Left renal cortex interstitium (tissue), 4 donors: ENCODE results near the gene DMRTC2. TPM values are rescaled to one million over a fixed set of nuclear protein-coding genes. Genes with fewer than 3 reads are reported as not detected.

Experiments
- DNase-seq, 4 donors: peaks; one replicate each; pipeline ENCODE4 v3.0.0-alpha.2; 2013; ENCODE audit warnings: low read depth in 4 of 4, low spot score in 2 of 4, missing footprints in 1 of 4
- polyA plus RNA-seq, 4 donors: library from polyadenylated mRNA; unstranded; fragments of 120-200 nt; gene quantifications; one replicate each; pipeline ENCODE4 v1.2.1, GENCODE V29; 2013; ENCODE audit not compliant: insufficient read length in 4 of 4

Gene DMRTC2
- polyA plus RNA-seq, result not detected

DNA sequence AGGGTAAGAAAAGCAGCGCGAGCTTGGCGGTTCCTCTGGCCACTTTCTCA is at the start of gene DMRTC2:
TSS of gene DMRTC2 (plus strand) at position 42 of the 50 bp plus-strand sequence. CDS start 2,387 bp downstream, outside the sequence.
- DNase-seq, result no peak

DNA sequence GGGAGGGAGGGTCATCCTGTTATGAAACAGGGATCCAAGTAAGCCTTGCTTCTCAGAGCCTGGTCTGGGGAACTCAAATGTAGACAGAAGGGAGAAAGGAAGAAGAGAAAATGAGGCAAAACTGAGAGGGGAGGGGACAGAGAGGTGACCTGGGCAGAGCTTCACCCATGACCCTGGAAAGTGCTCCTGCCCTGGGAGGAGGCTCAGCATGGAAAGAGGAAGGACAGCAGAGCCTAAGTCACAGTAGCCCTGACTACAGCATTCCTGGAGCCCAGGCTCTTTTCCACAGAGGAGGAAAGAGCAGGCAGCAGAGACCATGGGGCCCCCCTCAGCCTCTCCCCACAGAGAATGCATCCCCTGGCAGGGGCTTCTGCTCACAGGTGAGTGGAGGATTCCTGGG is 48.5 kb upstream of the DMRTC2 start, which contains the start of gene CEACAM3:
TSS of gene CEACAM3 (plus strand) at position 226 of the 400 bp plus-strand sequence. CDS start at position 317, 91 bp downstream.
- DNase-seq, result no peak

DNA sequence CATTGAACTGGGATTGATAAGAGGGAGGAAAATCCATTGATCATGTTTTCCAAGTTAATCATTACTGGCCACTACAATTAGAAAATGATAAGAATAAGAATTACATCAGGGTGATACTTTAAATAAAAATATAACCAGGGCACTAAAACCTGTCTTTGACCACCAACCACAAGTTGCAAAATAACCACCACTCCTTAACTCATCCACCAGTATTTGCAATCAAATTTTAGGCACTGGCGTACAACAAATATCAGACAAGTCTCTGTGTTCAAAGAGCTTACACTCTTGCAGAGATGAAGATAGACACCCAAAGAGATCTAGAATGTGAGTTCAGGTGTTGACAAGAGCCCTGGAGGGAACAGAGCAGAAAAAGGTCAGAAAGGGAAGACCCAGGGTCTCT is 47.9 kb upstream of the DMRTC2 start:
- no peak for DNase-seq

DNA sequence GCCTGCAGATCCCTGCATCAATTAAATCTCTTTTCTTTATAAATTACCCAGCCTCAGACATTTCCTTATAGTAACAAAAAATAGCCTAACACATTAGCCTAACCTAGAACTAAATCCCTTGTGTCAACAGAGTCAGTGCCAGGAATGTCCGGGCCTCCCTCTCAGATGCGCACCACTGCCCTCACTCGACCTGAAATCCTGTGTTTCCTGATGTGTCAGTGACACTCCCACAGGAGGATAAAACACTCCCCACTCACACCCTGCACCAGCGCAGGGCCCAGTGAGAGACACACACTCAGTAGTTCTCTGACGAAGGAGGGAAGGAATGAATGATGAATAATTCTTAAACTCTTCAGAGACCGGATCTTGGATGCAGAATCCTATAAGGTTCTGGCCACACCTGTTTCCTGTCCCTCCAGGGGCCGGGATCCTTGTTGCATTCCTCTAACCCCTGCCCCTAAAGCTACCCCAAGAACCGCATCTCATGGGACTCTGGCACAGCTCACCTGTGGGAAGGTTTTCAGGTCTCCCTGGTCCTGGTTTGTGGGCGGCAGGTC is 45.3 kb upstream of the DMRTC2 start:
- DNase-seq, result peak in 2 of 4 donors; percentile 8 to 21

DNA sequence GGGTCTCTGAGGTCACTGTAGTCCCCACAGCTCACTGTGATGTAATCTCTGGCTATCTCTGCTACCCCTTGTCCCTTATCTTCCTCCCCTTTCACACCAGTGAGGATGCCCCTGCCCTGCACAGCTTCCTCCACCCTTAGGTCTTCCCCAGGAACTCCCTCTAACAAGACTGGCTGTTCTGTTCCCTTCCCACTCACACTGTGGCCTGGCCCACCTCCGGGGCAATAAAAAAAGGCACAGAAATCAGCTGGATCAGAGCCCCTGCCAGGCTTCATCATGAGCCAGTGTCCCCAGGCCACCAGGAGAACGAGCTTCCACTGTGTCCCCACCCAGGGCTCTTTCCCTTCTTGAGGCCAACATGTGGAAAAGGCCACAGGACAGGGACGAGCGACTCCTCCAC is 43.8 kb upstream of the DMRTC2 start:
- no peak for DNase-seq

DNA sequence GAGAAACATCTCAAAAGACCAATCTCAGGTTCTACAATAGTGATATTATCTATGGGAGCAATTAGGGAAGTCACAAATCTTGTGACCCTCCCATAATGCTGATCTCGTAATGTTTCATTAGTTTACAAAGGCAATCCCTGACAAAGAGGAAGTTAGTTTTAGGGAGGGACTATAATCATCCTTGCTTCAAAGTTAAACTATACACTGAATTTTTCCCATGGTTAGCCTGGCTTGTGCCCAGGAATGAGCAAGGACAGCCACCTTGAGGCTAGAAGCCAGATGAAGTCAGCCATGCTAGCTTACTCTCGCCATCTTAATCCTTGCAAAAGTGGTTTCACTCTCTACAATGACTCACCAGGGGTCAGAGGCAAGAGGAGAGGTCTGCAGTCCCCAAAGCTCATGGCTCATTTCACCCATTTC is 43.0 kb upstream of the DMRTC2 start:
- no peak for DNase-seq

DNA sequence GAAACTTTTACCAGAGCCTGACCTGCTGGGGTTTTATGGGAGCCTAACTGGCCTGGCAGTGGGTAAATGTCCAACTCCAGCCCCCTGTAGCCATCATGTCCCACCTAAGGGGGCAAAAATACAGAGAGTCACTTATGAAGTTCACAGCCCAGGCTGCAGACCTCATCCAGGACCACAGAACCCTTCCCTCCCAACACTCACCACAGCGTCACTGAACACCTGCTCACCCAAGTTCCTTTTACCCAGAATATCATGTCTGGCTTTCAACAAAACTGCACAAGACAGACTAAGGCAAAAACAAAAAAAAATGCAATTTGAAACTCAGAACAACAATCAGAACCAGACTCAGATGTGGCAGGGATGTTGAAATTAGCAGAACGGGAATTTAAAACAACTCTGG is 42.1 kb upstream of the DMRTC2 start:
- DNase-seq, result no peak

DNA sequence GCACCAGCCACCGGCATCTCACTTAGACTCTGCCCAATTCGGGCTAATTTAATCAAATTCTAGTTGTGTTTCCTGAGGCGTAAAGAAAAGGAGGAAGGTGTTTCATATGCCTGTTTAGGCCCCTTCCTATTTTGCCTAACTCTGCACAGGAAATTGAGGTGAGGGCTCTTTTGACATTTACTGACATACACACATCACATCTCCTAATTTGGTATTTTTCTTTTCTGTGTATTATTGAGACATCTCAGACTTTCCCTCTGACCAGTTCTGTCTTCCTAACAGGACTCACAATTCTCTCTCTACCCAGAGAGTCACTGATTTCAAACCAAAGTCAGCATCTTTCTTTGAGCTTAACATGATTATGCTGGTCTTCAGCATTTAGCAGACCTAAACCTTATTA is 40.5 kb upstream of the DMRTC2 start:
- no peak for DNase-seq

DNA sequence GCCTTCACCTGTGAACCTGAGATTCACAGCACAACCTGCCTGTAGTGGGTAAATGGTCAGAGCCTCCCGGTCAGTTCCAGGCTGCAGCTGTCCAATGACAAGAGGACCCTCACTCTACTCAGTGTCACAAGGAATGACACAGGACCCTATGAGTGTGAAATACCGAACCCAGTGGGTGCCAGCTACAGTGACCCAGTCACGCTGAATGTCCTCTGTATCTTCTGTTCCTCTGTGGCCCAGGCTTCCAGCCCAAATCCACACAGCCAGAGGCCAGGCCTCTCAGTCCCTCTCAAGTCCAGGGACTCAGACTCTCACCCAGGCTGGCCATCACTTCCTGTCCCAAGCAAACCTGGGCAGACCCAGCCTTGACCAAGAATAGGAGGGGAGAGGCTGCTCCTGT is 37.7 kb upstream of the DMRTC2 start:
- DNase-seq, result no peak

DNA sequence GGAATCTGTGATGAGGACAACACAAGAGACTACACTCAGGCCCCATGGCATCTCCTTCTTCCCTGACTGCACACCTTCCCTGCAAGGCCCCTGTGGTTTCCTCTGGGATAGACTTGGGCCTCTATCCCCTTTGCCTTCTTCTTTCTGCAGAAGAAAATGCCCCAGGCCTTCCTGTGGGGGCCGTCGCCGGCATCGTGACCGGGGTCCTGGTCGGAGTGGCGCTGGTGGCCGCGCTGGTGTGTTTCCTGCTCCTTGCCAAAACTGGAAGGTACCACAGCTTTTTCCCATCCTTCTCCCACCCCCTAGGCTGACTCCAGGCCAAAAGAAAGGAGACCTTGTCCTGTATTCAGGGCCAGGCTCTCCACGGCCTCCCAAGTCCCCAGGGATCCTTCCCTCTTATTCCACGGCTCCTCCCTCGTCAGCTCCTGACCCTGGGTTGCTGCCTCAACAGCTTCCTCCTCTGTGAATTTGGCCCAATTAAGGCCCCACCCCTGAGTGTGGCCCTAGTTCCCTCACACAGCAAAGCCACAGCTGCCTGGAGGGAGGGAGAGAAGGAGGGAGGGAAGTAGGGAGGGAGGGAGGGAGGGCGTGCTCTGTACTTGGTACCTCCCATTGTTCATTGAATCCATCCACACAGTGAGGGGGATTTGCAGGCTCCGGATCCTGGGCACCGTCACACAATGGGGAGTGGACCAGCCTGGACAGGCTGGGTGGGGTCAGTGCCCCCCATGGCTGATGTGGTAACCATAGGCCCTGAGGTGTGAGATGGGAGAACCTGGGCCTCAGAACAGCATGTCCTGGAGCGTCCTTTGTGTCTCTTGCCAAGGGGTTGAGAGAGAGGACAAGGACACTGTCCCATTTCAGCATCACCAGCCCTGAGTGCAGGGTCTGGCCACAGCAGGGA is 35.9 kb upstream of the DMRTC2 start:
- DNase-seq, result no peak

DNA sequence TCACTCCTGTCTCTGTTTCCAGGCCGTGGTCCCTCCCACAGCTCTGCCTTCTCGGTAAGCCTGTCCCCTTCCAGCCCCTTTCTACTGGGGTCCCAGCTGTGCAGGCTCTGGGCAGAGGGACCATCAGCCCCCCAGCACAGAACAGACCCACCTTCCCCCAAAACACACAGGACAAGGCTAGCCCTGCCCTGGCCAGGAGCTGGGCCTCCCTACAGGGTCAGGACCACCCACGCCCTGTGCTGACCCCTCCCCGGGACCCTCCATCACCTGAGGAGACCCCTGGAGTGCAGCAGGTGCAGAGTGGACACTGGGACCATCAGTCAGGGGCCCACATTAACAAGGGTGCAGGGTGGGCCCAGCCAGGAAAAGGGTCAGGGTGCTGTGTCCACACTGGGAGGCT is 34.5 kb upstream of the DMRTC2 start:
- no peak for DNase-seq

DNA sequence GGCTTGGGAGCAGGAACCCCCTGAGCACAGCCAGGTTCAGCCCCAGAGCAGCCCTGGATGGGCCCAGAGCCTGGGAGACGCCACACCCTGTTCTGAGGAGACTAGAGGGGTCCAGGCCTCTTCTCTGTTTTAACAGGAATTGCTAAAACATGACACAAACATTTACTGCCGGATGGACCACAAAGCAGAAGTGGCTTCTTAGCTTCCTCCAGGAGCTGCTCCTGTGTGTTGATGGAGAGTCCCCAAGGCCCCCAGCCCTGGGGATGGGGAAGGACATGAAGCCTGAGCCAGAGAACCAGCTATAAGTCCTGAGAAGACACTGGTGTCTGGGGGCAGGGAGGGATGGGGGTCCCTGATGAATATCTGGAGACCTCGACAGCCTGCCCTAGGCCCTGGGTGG is 33.8 kb upstream of the DMRTC2 start:
- DNase-seq, result no peak

DNA sequence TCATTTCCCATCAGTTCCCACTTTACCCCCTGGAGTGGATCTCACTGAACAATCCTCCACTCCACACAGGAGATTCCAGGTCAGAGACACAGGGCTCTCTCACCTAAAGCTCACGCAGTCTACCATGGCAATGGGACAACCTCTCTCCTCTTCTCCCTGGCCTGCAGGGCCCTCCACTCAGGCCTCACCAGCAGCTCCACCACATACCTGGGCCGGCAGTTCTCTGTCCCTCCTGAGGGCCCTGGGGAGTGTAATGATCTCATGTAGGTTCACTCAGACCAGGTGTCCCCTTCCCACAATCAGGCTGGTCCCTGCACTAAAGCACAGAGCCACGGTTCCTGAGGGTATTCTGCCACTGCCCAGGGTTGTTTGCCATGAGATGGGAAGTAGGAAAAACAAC is 32.9 kb upstream of the DMRTC2 start:
- no peak for DNase-seq

DNA sequence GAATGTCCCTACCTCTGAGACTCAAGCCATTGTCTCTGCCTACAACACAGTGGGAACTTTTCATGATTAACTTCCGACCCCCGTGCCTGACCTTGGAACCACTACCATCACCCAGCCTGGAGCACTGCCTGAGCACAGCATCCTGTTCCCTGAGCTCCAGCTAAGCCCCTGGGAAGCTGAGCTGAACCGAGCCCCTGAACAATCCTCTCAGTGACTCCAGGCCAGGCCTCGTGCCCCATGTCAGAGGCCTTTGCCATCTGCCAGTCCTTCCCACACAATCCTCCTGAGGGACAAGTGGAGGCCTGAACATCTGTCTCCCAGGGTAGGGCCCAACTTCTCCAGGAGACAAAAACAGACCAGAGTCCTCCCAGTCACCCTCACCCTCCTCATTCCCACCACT is 30.9 kb upstream of the DMRTC2 start:
- no peak for DNase-seq

DNA sequence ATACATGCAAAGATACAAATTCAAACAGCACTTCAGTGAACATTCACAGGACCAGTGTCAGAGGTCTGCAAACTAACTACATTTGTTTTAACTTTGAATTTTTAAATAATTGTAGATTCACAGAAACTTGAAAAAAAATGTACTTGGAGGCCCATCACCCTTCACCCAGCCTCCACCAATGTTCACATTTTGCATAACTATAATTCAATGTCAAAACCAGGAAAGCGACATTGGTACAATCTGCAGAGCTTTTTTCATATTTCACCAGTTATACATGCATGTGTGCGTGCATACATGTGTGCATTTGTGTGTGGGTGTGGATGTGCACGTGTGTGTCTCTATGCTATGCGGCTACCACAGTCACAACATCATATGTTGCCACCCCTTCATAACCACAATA is 29.5 kb upstream of the DMRTC2 start:
- DNase-seq, result no peak

DNA sequence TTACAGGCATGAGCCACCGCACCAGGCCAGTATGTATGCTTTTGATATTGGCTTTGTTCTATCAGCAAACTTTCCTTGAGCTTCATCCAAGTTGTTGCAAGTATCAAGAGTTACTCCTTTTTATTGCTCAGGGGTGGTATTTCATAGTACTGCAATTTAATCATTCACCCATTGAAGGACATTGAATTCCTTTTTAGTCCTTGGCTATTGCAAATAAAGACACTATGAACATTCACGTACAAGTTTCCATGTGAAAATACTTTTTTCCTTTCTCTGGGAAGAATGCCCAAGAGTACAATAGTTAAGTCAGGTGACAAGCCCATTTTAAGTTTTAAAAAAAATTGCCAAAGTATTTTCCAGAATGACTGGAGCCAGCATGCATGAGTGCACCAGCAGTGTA is 28.1 kb upstream of the DMRTC2 start:
- no peak for DNase-seq

DNA sequence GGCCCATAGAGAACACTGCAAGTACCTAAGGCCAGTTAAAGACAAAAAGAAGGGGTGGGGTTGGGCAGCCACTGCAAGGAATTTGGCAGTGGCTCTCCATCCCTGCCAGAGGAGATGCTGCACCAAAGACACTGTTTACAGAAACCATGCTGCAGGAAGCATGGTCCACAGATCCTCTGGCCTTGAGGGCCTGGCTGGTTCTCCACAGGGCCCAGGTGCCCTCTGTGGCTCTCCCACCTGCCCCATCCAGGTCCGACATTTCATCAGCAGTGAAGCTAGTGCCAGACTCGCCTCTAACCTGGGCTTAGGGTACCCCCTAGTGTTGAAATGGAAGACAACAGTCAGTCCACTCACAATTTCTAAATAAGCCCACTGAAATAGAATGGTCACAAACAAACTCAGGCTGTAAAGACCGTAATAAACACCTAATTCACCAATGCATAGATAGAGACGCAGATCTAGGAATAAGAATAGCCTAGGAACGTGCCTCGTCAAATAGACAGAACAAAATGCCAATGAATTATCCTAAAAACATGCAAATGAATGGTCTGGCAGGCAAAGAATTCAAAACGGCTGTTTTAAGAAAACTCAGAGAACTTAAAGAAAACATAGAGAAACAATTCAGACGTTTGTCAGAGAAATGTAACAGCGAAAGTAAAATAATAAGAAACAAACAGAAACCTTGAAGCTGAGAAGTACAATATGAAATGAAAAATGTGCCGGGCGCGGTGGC is 23.7 kb upstream of the DMRTC2 start:
- DNase-seq, result peak in 1 of 4 donors; percentile 12

DNA sequence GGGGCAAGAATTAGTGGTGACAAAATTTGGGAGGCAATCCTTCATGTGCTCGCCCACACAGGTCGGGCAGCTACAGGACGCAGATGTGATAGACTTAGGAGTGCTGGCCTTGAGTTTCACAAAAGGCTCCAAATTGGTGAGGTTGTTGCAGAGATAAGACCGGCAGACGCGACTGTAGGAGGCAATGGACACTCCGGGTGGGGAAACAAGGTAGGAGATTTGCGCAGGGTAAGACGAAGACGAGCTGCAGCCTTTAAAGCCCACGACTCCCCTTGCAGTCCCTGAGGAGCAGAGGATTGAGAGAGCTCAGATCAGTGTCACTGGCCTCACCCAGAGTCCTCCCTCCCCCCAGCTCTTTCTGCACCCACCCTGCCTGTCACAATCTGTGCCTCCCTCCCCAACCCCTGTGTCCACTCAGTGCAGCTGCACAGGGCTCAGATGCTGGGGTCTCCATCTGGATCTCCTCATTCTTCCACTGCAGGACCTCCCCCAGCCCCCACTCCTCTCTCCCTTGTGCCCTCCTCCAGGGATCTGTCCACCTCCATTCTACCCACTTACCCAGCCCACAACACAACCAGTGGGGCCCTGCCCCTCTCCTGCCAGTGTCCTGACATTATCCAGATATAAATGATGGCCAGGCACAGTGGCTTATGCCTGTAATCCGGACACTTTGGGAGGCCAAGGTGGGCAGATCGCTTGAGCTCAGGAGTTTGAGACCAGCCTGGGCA is 6.7 kb upstream of the DMRTC2 start:
- no peak for DNase-seq

DNA sequence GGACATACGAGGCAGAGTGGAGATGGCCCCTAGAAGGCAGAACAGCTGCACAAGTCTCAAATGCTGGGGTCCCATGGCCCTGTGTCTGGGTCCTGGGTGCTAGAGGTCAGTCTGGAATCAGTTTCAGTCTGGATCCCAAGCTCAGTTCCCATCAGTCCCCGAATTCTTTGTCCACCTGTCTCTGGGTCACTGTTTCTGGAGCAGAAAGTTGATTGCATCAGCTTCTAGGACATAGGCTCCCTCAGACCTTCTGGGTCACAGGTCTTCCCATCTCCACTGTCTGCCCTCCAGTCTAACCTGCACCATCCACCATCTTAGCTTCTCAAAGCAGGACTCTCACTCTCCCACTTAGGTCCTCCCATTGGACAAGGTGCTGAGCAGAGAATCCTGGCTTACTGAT is 5.6 kb upstream of the DMRTC2 start:
- DNase-seq, result no peak

DNA sequence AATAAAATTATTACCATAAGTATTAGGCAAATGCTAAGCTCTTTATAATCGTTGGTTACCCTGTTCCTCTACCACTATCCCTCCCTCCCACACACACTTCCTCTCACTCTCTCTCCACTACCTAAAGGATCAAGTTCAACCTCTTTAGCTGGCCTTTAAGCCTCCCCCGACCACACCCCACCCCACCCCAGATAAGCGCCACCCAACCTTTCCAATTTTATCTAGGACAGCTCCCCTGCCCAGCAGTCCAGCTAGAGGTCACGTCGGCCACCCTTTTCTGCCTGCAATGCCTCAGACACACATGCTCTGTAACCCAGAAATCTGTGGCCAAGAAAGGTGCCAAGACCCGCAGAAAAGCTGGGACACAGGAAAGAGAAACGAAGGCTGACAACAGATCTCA is 1.5 kb upstream of the DMRTC2 start:
- no peak for DNase-seq

DNA sequence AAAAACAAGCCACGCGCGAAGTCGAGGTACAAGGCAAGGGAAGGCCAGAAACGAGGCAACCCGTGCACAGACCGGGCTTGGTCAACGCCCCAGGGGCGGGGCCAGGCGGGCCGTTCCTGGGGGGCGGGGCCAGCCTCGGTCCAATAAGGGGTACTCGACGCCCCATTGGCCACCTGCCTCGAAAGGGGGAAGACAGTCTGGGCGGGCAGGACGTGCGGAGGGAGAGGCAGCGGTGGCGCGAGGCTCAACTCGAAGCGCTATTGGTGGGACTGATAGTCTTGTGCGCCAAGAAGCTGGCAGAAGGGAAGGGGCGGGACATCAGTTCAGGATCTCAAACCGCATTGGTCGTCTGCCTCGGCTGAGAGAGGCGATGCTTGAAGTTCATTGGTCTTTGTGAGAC is 241 bp upstream of the DMRTC2 start, which contains the start of gene LYPD4:
TSS of gene LYPD4 (minus strand) at position 83 of the 400 bp plus-strand sequence. CDS start 5,398 bp downstream, outside the sequence.
- no peak for DNase-seq
